ENCODE measurements around the gene POLR2E. TPM values are rescaled to one million over a fixed set of nuclear protein-coding genes. Genes with fewer than 3 reads are reported as not detected.
"Not testable (repeated sequence)": the region's sequence is repeated elsewhere in the genome, so short reads cannot be mapped to it uniquely, and the experiment has no call there.

The POLR2E gene
- total RNA-seq, 4 donors from 2014 or later: 87.6 to 264 (median 163) TPM

GRCh38 chr19:1131718-1132551 is 36.8 kb upstream of the POLR2E start:
- H3K9me3 ChIP-seq: no peaks in the 10 kb centered on the region
- intact Hi-C loops (cut with DNase I): no loop called here
- peaks cover 19 to 57% of the 10 kb centered on the region in 2 donors for H3K4me1 ChIP-seq
- TF ChIP-seq POLR2A (IDR thresholded peaks at IDR 0.05) (no peak), CTCF (IDR thresholded peaks at IDR 0.05) (no peak)
- H3K4me3 ChIP-seq (replicated peaks in 1 of 3): peak overlapping the region in 2 of 3 donors; percentile 13 to 42
- no peaks in the 10 kb centered on the region for H3K27me3 ChIP-seq
- 50 to 61% methylated on average over 16 to 31 of the region's 64 CpGs for WGBS, 2 donors
- peak overlapping the region; percentile 66 to 82 (median 79) for H3K27ac ChIP-seq
- DNase-seq: peak; percentile 58 to 65
- peaks cover 8% of the 10 kb centered on the region in 2 donors for H3K36me3 ChIP-seq

- H3K4me3 ChIP-seq (replicated peaks in 1 of 3): peak overlapping the region in 2 of 3 donors; percentile 10 to 42
- peaks cover 16 to 48% of the 10 kb centered on the region in 2 donors for H3K4me1 ChIP-seq
- TF ChIP-seq CTCF (IDR thresholded peaks at IDR 0.05) (no peak), POLR2A (IDR thresholded peaks at IDR 0.05) (no peak)
- no peaks in the 10 kb centered on the region for H3K9me3 ChIP-seq
- no peak for DNase-seq
- intact Hi-C loops (cut with DNase I): no loop called here
- 76 to 82% methylated on average over 6 to 9 of the region's 22 CpGs for WGBS, 2 donors
- H3K36me3 ChIP-seq: peaks cover 10 to 15% of the 10 kb centered on the region in 2 donors
- H3K27me3 ChIP-seq: no peaks in the 10 kb centered on the region
- H3K27ac ChIP-seq: peak overlapping the region; percentile 66 to 82 (median 79)
Measured at GRCh38 chr19:1130771-1131717, 35.9 kb upstream of the POLR2E start.

- H3K4me3 ChIP-seq (replicated peaks in 1 of 3): no peak overlapping the region
- no peaks in the 10 kb centered on the region for H3K9me3 ChIP-seq
- intact Hi-C loops (cut with DNase I): no loop called here
- peaks cover 16% of the 10 kb centered on the region in 2 donors for H3K36me3 ChIP-seq
- no peak for DNase-seq
- H3K4me1 ChIP-seq: peaks cover 5 to 33% of the 10 kb centered on the region in 2 donors
- no peak overlapping the region for H3K27ac ChIP-seq
- WGBS, 2 donors: 96 to 100% methylated on average over 1 to 5 of the region's 18 CpGs
- TF ChIP-seq POLR2A (IDR thresholded peaks at IDR 0.05): no peak
- TF ChIP-seq CTCF (IDR thresholded peaks at IDR 0.05): no peak
- no peaks in the 10 kb centered on the region for H3K27me3 ChIP-seq
Measured at GRCh38 chr19:1129535-1129934, 34.4 kb upstream of the POLR2E start.

- intact Hi-C loops (cut with DNase I); H3K27me3 ChIP-seq; H3K27ac ChIP-seq; DNase-seq; H3K4me3 ChIP-seq (replicated peaks in 1 of 3); H3K9me3 ChIP-seq: not testable (repeated sequence)
- peaks cover 16 to 20% of the 10 kb centered on the region in 2 donors for H3K36me3 ChIP-seq
- WGBS, 2 donors: 92 to 98% methylated on average over 6 to 7 of the region's 7 CpGs
- H3K4me1 ChIP-seq: peaks cover 5 to 28% of the 10 kb centered on the region in 2 donors
Measured at GRCh38 chr19:1129084-1129483, 33.9 kb upstream of the POLR2E start.

- TF ChIP-seq POLR2A (IDR thresholded peaks at IDR 0.05) (no peak), CTCF (IDR thresholded peaks at IDR 0.05) (no peak)
- Histone ChIP-seq H3K4me3 (replicated peaks in 1 of 3) (no peak overlapping the region), H3K4me1 (peaks cover 5 to 18% of the 10 kb centered on the region in 2 donors), H3K36me3 (peaks cover 23 to 30% of the 10 kb centered on the region in 2 donors), H3K27me3 (no peaks in the 10 kb centered on the region), H3K9me3 (no peaks in the 10 kb centered on the region), H3K27ac (no peak overlapping the region)
- 96 to 98% methylated on average over 16 to 17 of the region's 17 CpGs for WGBS, 2 donors
- intact Hi-C loops (cut with DNase I): no loop called here
- DNase-seq: no peak
Measured at GRCh38 chr19:1128106-1128505, 32.9 kb upstream of the POLR2E start.
